Kasumi-1 (cell line): Measurements from ENCODE around the gene WDR26.
"Not testable (repeated sequence)": the region's sequence is repeated elsewhere in the genome, so short reads cannot be mapped to it uniquely, and the experiment has no call there.

Experiments used
- DNase-seq, 2 experiments: peaks; one replicate each; lab custom pipeline; 2025; lab: John Stamatoyannopoulos, UW

The WDR26 gene

GRCh38 chr1:224433701-224434672, 610 bp downstream of the WDR26 start:
- DNase-seq, result peak in 1 of 2 experiments; percentile 19

- DNase-seq, result peak in 1 of 2 experiments; percentile 40
Observed at GRCh38 chr1:224433041-224433691, 1.4 kb downstream of the WDR26 start.

- peak; percentile 39 to 40 for DNase-seq
Observed at GRCh38 chr1:224432672-224433040, 1.9 kb downstream of the WDR26 start.

- DNase-seq, result peak; percentile 25
Observed at GRCh38 chr1:224432146-224432545, 2.5 kb downstream of the WDR26 start.

DNA sequence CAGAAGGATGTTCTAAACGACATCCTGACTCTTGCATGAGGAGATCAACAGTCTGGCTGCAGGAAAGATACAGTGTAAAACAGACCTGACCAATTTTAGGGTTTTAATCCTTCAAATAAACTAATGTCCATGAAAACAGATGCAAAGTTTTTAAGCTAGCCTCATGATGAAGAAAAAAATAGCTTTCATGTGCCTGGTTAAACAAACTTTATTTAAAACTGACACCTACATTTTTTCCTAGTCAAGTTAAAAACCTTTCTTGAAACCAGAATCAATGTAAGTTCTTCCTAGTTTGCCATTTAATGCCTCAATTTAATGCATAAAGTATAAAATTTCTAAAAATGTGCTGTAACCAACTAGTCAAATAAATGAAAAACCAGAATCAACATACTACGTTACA, 2.9 kb downstream of the WDR26 start:
- DNase-seq, result no peak

GRCh38 chr1:224430511-224431113, 4.0 kb downstream of the WDR26 start:
- DNase-seq, result peak; percentile 65 to 67

GRCh38 chr1:224429616-224430326, 4.8 kb downstream of the WDR26 start:
- no peak for DNase-seq

- DNase-seq, result not testable (repeated sequence)
Observed at GRCh38 chr1:224428713-224429112, 5.9 kb downstream of the WDR26 start.

DNA sequence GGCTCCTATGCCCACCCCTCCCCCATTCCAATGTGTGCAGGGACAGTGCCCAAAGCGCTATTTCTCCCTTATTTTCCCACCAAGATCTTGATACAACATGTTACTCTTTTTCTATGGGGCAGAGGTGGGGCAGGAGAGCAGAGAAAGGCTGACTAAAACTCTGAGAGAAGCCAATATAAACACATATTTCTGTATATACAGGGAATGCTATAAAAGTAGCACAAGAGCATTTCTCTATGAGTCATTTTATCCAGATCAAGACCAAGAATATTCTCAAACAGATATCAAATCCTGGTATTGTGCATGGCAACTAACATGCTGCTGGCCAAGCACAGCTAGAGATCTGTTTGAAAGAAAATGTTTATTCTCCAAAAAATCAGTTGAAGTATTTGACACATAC, 7.3 kb downstream of the WDR26 start:
- no peak for DNase-seq

GRCh38 chr1:224426869-224427268, 7.7 kb downstream of the WDR26 start:
- DNase-seq, result not testable (repeated sequence)

- no peak for DNase-seq
Observed at GRCh38 chr1:224425279-224425884, 9.2 kb downstream of the WDR26 start.

GRCh38 chr1:224420106-224420505, 14.5 kb downstream of the WDR26 start:
- no peak for DNase-seq

GRCh38 chr1:224411766-224412165, 22.8 kb downstream of the WDR26 start:
- no peak for DNase-seq

DNA sequence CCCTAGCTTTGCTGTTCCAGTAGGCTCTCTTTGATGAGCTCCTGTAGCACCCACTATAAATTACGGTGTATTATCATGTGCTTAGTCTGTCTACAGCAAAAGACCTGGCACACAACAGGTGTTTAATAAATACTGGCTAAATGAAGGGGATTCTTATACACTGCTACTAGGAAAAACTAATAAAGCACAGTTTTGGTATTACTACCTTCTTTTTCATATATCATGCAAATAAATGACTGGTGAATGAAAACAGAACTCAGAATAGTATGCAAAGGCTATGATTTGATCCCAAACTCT, 26.4 kb downstream of the WDR26 start:
- no peak for DNase-seq

- DNase-seq, result no peak
Observed at GRCh38 chr1:224407571-224408293, 26.9 kb downstream of the WDR26 start.

- no peak for DNase-seq
Observed at GRCh38 chr1:224406216-224406615, 28.4 kb downstream of the WDR26 start.

DNA sequence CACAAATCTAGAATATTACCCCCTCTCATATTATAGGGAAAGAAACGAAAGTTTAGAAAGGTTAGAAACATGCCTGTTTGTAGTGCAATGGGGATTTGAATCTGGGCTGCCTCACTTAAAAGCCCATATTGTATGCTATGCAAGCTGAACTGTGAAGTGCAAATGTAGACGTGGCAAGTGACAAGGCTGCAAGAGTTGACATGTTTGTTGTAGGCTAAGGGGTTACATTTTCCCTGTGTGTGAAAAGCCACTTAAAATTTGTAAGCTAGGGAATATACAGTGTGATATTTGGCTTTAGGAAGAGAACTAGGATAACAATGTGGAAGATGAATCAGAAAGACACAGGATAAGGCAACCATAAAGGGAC, 29.0 kb downstream of the WDR26 start:
- no peak for DNase-seq

- DNase-seq, result no peak
Observed at GRCh38 chr1:224404916-224405603, 29.5 kb downstream of the WDR26 start.

DNA sequence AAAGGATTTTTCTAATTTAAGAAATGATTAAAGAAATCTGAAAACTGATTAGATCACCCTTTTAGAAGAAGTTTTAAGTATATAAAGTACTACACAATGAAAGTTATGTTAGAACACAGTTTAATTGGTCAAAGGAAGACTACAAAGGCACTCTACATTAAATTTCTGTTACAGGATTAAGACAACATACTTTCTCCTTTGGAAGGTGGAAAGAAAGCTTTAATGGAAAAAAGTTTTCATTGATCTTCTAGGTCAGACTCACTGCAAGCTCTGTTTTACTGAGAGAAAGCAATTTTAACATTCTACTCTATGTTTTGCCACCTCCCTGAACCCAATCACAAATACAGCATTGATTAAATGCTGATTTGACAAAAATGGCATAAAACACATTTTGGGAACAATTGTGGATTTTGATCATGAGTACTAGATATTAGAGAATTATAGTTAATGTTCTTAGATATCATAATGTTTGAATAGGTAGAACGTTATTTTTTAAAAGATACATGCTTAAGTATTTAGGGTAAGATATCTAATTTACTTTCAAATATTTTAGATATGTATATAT, 32.0 kb downstream of the WDR26 start:
- no peak for DNase-seq

DNA sequence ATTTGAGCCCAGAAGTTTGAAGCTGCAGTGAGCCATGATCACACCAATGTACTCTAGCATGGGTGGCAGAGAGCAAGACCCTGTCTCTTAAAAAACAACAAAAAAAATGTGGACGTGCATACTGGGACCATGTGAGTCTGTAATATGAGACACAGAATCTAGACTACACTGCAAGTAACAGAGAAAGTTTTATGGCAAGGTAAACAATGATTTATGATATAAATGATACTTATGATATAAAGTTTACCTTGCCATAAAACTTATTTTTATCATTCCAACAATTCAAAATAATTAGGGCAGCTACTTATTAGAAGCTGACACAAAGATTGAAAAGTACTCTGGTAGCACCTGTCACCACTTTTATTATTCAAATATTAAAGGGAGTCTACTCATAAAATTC, 34.7 kb downstream of the WDR26 start:
- no peak for DNase-seq
